ENCODE data around the gene IL20.

Gene IL20

DNA sequence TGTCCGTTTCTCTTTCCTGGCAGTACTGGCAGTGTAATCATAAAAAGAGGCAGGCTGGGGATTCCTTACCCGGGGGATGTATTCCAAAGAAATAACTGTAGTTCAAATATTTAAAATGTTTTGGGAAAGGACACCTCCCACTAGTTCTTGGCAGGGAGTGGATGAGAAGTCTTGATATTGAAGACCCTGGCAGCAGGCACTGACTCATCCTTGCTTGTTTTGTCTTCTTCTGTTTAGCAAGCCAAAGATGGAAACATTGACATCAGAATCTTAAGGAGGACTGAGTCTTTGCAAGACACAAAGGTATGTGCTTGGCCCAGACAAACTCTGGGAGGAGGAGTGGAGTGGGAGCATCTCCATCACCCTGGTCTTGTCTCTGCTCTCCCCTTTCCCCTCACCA is 639 bp downstream of the IL20 start:
- Histone ChIP-seq H3K4me3 (ENCODE audit: low read depth, low read length) (no peak overlapping the region), H3K9me3 (ENCODE audit: control insufficient read depth, insufficient read depth, low read depth, low read length) (no peaks in the 10 kb centered on the region), H3K36me3 (ENCODE audit: control insufficient read depth in 2 of 2, insufficient read depth in 1 of 2, low read length in 2 of 2) (no peaks in the 10 kb centered on the region), H3K4me1 (ENCODE audit: control insufficient read depth, insufficient read depth, low read length) (no peaks in the 10 kb centered on the region), H3K27ac (ENCODE audit: extremely low read depth, low read depth, low read length) (no peak overlapping the region)
- ChIA-PET CTCF (interaction anchor here (1.2 to 2.6 kb wide), 9 partner anchors 13 to 140 kb away, joined by 5 to 22 read pairs (median 8); no protein-coding TSS in a partner anchor), POLR2A (no interaction called here)
- no peak for TF ChIP-seq ZNF416 (tag by site-specific recombination; IDR thresholded peaks at IDR 0.05)
- TF ChIP-seq, protein P1, sequence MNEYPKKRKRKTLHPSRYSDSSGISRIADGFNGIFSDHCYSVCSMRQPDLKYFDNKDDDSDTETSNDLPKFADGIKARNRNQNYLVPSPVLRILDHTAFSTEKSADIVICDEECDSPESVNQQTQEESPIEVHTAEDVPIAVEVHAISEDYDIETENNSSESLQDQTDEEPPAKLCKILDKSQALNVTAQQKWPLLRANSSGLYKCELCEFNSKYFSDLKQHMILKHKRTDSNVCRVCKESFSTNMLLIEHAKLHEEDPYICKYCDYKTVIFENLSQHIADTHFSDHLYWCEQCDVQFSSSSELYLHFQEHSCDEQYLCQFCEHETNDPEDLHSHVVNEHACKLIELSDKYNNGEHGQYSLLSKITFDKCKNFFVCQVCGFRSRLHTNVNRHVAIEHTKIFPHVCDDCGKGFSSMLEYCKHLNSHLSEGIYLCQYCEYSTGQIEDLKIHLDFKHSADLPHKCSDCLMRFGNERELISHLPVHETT (tag by site-specific recombination; IDR thresholded peaks at IDR 0.05), result no peak
- no peak for TF ChIP-seq ZNF776 (tag by site-specific recombination; IDR thresholded peaks at IDR 0.05; ENCODE audit: borderline replicate concordance)
- TF ChIP-seq OSR2 (tag by site-specific recombination; IDR thresholded peaks at IDR 0.05), result no peak
- TF ChIP-seq ZNF138 (tag by site-specific recombination; IDR thresholded peaks at IDR 0.05; ENCODE audit: borderline replicate concordance), result no peak
- TF ChIP-seq, protein P2, sequence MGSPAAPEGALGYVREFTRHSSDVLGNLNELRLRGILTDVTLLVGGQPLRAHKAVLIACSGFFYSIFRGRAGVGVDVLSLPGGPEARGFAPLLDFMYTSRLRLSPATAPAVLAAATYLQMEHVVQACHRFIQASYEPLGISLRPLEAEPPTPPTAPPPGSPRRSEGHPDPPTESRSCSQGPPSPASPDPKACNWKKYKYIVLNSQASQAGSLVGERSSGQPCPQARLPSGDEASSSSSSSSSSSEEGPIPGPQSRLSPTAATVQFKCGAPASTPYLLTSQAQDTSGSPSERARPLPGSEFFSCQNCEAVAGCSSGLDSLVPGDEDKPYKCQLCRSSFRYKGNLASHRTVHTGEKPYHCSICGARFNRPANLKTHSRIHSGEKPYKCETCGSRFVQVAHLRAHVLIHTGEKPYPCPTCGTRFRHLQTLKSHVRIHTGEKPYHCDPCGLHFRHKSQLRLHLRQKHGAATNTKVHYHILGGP (tag by site-specific recombination; IDR thresholded peaks at IDR 0.05), result no peak
- no peak for TF ChIP-seq ZNF174 (tag by site-specific recombination; IDR thresholded peaks at IDR 0.05)
- TF ChIP-seq SP2 (tag by site-specific recombination; IDR thresholded peaks at IDR 0.05), result no peak
- no peak for TF ChIP-seq MYNN (tag by site-specific recombination; IDR thresholded peaks at IDR 0.05; ENCODE audit: borderline replicate concordance)
- TF ChIP-seq SCRT2 (tag by site-specific recombination; IDR thresholded peaks at IDR 0.05), result no peak
- TF ChIP-seq HOXA7 (CRISPR knock-in tag; IDR thresholded peaks at IDR 0.05; ENCODE audit: borderline replicate concordance), result no peak
- TF ChIP-seq, protein P3, sequence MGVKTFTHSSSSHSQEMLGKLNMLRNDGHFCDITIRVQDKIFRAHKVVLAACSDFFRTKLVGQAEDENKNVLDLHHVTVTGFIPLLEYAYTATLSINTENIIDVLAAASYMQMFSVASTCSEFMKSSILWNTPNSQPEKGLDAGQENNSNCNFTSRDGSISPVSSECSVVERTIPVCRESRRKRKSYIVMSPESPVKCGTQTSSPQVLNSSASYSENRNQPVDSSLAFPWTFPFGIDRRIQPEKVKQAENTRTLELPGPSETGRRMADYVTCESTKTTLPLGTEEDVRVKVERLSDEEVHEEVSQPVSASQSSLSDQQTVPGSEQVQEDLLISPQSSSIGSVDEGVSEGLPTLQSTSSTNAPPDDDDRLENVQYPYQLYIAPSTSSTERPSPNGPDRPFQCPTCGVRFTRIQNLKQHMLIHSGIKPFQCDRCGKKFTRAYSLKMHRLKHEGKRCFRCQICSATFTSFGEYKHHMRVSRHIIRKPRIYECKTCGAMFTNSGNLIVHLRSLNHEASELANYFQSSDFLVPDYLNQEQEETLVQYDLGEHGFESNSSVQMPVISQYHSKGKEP (tag by site-specific recombination; IDR thresholded peaks at IDR 0.05), result no peak
- TF ChIP-seq ZNF549 (tag by site-specific recombination; IDR thresholded peaks at IDR 0.05), result no peak

DNA sequence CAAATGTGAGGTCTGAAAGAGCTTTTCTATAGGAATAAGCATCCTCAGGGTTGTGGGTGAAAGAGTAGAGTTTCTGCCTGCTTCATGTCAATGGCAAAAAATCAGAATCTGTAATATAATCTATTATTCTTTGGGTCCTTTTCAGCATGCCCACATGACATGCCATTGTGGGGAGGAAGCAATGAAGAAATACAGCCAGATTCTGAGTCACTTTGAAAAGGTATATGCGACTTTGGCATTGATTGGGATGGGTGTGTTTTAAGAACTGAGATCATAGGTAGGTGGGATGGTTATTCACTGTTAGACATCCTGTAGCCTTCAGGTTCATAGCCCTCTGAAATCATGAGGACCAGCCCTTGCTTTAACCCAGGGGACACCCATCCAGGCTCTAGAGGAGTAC is 1.8 kb downstream of the IL20 start:
- TF ChIP-seq KLF16 (tag by site-specific recombination; IDR thresholded peaks at IDR 0.05), result no peak
- Histone ChIP-seq H3K27ac (ENCODE audit: extremely low read depth, low read depth, low read length) (no peak overlapping the region), H3K4me3 (ENCODE audit: low read depth, low read length) (no peak overlapping the region), H3K36me3 (ENCODE audit: control insufficient read depth in 2 of 2, insufficient read depth in 1 of 2, low read length in 2 of 2) (no peaks in the 10 kb centered on the region), H3K9me3 (ENCODE audit: control insufficient read depth, insufficient read depth, low read depth, low read length) (no peaks in the 10 kb centered on the region), H3K4me1 (ENCODE audit: control insufficient read depth, insufficient read depth, low read length) (no peaks in the 10 kb centered on the region)
- CTCF ChIA-PET, result interaction anchor here (0.7 to 2.6 kb wide), 5 partner anchors 11 to 141 kb away, joined by 3 to 13 read pairs (median 5); no protein-coding TSS in a partner anchor
- POLR2A ChIA-PET, result no interaction called here

DNA sequence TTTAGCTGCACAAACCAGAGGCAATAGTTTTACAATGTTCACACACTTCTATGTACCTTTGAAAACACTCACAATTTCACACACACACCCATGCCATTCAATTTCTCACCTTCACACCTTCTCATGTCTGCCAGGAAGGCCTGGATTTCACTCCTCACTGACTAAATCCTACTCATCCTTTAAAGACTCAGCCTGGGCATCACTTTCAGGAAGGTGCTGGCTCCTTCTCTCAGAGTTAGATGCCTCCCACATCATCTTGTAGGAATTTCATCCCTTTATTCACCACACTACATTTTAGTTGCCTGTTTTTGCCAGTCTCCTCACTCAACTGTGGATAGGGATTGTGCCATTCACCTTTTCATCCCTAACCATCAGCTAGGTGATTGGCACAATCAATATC is 2.3 kb downstream of the IL20 start:
- Histone ChIP-seq H3K27ac (ENCODE audit: extremely low read depth, low read depth, low read length) (no peak overlapping the region), H3K9me3 (ENCODE audit: control insufficient read depth, insufficient read depth, low read depth, low read length) (no peaks in the 10 kb centered on the region), H3K4me3 (ENCODE audit: low read depth, low read length) (no peak overlapping the region), H3K36me3 (ENCODE audit: control insufficient read depth in 2 of 2, insufficient read depth in 1 of 2, low read length in 2 of 2) (no peaks in the 10 kb centered on the region), H3K4me1 (ENCODE audit: control insufficient read depth, insufficient read depth, low read length) (no peaks in the 10 kb centered on the region)
- TF ChIP-seq ZBTB20 (tag by site-specific recombination; IDR thresholded peaks at IDR 0.05) (no peak), ZNF747 (tag by site-specific recombination; IDR thresholded peaks at IDR 0.05) (no peak), ZNF19 (tag by site-specific recombination; IDR thresholded peaks at IDR 0.05; ENCODE audit: low read depth) (no peak), SP7 (tag by site-specific recombination; IDR thresholded peaks at IDR 0.05) (no peak)
- ChIA-PET POLR2A (no interaction called here), CTCF (interaction anchor here (0.7 to 1.5 kb wide), 3 partner anchors 10 to 44 kb away, joined by 3 to 5 read pairs (median 3); no protein-coding TSS in a partner anchor)

All from HEK293 (cell line).